ENCODE results near the gene DBN1.
A peak's percentile ranks its signal among the peaks of the same experiment; 100 is the strongest.
"Not testable (repeated sequence)": the region's sequence is repeated elsewhere in the genome, so short reads cannot be mapped to it uniquely, and the experiment has no call there.

Gene DBN1

DNA sequence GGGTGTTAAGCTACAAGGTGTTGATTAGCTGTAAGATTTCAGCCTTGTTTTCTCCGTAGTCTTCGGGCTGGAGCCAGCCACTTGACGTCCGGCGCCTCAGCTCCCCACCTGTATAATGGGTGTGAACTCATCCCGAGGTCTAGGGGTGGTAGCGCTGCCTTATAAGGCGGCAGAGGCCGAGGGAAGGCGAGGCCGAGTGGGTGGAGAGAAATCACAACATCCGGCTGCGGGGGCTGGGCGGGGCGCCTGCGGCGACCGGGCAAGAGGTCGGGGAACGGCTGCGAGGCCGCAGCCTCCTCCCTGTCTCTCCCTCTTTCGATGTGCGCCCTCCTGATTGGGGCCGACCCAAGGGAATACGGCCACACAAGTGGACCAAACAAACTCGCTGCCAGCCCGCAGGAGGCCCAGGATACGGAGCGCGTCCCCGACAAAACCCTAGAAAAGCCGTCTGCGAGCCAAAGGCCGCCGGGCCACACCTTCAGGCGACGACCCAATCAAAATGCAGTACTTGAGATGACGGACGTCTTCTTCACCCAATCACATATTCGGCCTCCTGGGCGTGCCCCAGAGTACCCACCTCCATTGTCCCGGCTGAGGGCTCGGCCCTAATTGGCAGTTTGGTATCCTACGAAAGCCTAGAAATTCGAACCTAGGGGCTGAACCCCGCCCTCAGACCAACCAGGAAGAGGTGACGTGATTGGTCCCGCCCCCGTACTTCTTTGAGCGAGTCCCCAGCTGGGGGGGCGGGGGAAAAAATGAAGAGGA is 47.5 kb downstream of the DBN1 start:
- H3K27ac ChIP-seq (ENCODE audit: low read length): peak overlapping the region; percentile 53

DNA sequence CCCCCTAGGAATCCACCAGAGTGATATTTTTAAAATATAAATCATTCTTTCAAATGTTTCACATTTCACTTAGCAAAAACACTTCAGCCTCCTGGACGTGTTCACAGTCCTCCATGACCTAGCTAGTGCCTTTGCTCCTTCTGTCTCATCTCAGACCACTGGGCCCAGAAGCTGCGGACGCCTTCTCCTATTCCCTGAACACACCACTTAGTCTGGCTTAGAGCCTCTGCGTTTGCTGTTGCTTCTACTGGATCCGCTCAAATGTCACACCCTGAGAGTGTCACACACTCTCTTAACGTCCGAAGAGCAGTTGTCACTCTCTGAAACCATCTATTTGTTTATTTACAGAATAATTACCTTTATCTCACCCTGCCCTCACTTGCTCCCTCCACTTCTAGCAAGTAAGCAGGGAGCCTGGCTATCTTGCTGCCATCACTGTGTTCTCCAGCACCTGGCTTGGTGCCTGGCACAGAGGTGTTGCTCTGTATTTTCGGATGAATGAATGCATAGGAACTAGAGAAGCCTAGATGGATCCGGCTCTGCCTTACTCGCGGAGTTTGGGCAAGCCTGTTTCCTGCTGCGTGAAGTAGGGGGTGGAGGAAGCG is 48.1 kb downstream of the DBN1 start:
- Histone ChIP-seq H3K9ac (ENCODE audit: low read depth, low read length) (peak overlapping the region; percentile 83; the same call in 1 of the 2 replicates), H3K9me3 (ENCODE audit: insufficient read depth, low read depth, low read length) (no peaks in the 10 kb centered on the region), H3K27ac (ENCODE audit: low read length) (peak overlapping the region; percentile 53), H3K4me1 (ENCODE audit: insufficient read depth, low read length) (peaks cover 5% of the 10 kb centered on the region; the same call in 1 of the 2 replicates), H3K27me3 (ENCODE audit: insufficient read depth, low read length) (no peaks in the 10 kb centered on the region; the same call in 1 of the 2 replicates), H3K4me3 (ENCODE audit: low read length) (peak overlapping the region; percentile 72), H3K36me3 (ENCODE audit: insufficient read depth, low read depth, low read length) (peaks cover 8% of the 10 kb centered on the region)

More for the DNA sequence above, 47.5 kb downstream of the DBN1 start:
- no peaks in the 10 kb centered on the region; the same call in 1 of the 2 replicates for H3K27me3 ChIP-seq (ENCODE audit: insufficient read depth, low read length)
- peaks cover 5% of the 10 kb centered on the region; the same call in 1 of the 2 replicates for H3K4me1 ChIP-seq (ENCODE audit: insufficient read depth, low read length)
- H3K36me3 ChIP-seq (ENCODE audit: insufficient read depth, low read depth, low read length): peaks cover 14% of the 10 kb centered on the region
- peak overlapping the region; percentile 83; the same call in 1 of the 2 replicates for H3K9ac ChIP-seq (ENCODE audit: low read depth, low read length)
- H3K9me3 ChIP-seq (ENCODE audit: insufficient read depth, low read depth, low read length): no peaks in the 10 kb centered on the region
- peak overlapping the region; percentile 72 for H3K4me3 ChIP-seq (ENCODE audit: low read length)

DNA sequence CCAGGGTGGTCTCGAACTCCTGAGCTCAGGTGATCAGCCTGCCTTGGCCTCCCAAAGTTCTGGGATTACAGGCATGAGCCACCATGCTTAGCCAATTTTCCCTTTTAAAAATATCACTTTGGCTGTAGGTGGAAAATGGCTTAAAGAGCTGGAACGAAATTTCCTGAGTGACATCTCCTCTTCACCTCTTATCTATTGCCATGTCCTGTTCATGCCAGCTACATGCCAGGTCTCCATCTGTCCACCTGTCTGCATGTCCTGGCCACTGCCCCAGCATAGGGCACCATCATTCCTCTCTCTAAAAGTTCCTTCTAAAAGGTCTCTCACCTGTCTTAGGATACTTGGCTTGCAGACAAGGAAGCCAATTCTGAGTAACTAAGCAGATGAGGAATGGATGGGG is 49.8 kb downstream of the DBN1 start:
- no peaks in the 10 kb centered on the region for H3K9me3 ChIP-seq (ENCODE audit: insufficient read depth, low read depth, low read length)
- no peak overlapping the region for H3K4me3 ChIP-seq (ENCODE audit: low read length)
- no peaks in the 10 kb centered on the region for H3K36me3 ChIP-seq (ENCODE audit: insufficient read depth, low read depth, low read length)
- peaks cover 5% of the 10 kb centered on the region; the same call in 1 of the 2 replicates for H3K4me1 ChIP-seq (ENCODE audit: insufficient read depth, low read length)
- H3K9ac ChIP-seq (ENCODE audit: low read depth, low read length): no peak overlapping the region
- no peak overlapping the region for H3K27ac ChIP-seq (ENCODE audit: low read length)
- H3K27me3 ChIP-seq (ENCODE audit: insufficient read depth, low read length): no peaks in the 10 kb centered on the region; the same call in 1 of the 2 replicates

DNA sequence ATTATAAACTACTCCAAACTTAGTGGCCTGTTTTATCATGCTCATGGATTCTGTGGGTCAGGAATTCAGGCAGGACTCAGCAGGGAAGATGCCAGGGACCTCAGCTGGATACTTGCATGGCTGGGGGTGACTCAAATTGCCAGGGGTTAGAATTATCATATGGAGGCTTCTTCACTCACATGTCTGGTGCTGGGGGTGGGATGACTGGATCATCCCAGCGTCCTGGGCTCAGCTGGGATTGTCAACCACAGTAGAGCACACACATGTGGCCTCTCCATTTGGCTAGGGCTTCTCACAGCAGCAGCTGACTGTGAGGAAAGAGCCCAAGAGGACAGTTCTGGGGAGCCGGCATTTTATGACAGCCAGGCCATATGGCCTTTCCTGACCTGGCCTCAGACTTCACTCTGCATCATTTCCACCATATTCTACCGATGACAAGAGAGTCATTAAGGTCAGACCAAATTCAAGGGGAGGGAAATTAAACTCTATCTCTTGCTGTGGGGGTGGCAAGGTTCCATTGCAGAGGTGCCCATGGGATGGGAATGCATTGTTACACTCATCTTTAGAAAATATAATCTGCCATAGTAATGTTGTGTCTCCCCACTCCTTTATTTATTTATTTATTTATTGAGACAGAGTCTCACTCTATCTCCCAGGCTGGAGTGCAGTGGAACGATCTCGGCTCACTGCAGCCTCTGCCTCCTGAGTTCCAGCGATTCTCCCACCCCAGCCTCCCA is 52.2 kb downstream of the DBN1 start:
- Histone ChIP-seq H3K27me3 (ENCODE audit: insufficient read depth, low read length) (no peaks in the 10 kb centered on the region; the same call in 1 of the 2 replicates), H3K4me3 (ENCODE audit: low read length) (no peak overlapping the region), H3K9me3 (ENCODE audit: insufficient read depth, low read depth, low read length) (no peaks in the 10 kb centered on the region), H3K9ac (ENCODE audit: low read depth, low read length) (no peak overlapping the region), H3K4me1 (ENCODE audit: insufficient read depth, low read length) (peaks cover 5% of the 10 kb centered on the region; the same call in 1 of the 2 replicates), H3K36me3 (ENCODE audit: insufficient read depth, low read depth, low read length) (no peaks in the 10 kb centered on the region), H3K27ac (ENCODE audit: low read length) (no peak overlapping the region)

DNA sequence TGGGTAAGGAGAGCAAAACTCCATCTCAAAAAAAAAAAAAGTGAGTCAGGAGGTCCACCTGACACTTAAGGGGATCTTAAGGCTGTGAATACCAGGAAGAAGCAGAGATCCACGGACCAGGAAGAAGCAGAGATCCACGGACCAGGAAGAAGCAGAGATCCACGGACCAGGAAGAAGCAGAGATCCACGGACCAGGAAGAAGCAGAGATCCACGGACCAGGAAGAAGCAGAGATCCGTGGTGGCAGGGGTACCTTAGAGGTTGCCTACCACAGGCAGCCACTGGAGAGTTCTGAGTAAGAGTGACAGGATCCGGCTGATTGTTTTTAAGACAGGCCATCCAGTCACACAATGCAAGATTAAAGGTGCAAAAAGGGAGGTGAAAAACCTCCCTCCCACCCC is 53.0 kb downstream of the DBN1 start:
- H3K4me1 ChIP-seq (ENCODE audit: insufficient read depth, low read length); H3K4me3 ChIP-seq (ENCODE audit: low read length); H3K36me3 ChIP-seq (ENCODE audit: insufficient read depth, low read depth, low read length); H3K9ac ChIP-seq (ENCODE audit: low read depth, low read length); H3K27me3 ChIP-seq (ENCODE audit: insufficient read depth, low read length); H3K27ac ChIP-seq (ENCODE audit: low read length); H3K9me3 ChIP-seq (ENCODE audit: insufficient read depth, low read depth, low read length): not testable (repeated sequence)

DNA sequence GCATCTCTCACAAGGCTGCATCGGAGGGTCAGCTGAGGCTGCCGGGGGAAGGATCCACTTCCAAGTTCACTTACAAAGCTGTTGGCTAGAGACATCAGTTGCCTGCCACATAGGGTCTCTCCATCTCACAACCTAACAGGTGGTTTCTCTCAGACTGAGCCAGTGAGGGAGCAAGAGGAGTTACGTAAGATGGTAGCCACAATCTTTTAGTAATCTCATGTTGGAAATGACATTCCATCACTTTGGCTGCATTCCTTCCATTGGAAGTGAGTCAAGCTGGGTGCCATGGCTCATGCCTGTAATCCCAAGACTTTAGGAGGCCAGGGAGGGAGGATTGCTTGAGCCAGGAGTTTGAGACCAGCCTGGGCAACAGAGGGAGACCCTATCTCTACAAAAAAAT is 54.4 kb downstream of the DBN1 start:
- peaks cover 4% of the 10 kb centered on the region; the same call in 1 of the 2 replicates for H3K27me3 ChIP-seq (ENCODE audit: insufficient read depth, low read length)
- H3K9me3 ChIP-seq (ENCODE audit: insufficient read depth, low read depth, low read length): no peaks in the 10 kb centered on the region
- no peaks in the 10 kb centered on the region for H3K4me1 ChIP-seq (ENCODE audit: insufficient read depth, low read length)
- no peak overlapping the region for H3K4me3 ChIP-seq (ENCODE audit: low read length)
- no peak overlapping the region for H3K27ac ChIP-seq (ENCODE audit: low read length)
- H3K36me3 ChIP-seq (ENCODE audit: insufficient read depth, low read depth, low read length): no peaks in the 10 kb centered on the region
- no peak overlapping the region for H3K9ac ChIP-seq (ENCODE audit: low read depth, low read length)

DNA sequence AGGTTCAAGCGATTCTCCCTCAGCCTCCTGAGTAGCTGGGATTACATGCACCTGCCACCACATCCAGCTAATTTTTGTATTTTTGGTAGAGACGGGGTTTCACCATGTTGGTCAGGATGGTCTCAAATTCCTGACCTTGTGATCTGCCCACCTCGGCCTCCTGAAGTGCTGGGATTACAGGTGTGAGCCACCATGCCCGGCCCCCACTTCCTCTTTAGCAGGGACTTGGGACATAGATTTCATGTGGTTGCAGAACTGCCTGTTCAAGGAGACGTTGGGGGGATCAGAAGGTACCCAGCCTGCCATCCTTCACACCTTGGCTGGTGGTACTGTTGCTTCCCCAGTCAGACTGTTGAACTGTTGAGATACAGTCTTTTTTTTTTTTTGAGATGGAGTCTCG is 56.4 kb downstream of the DBN1 start:
- H3K36me3 ChIP-seq (ENCODE audit: insufficient read depth, low read depth, low read length); H3K9ac ChIP-seq (ENCODE audit: low read depth, low read length); H3K9me3 ChIP-seq (ENCODE audit: insufficient read depth, low read depth, low read length); H3K27ac ChIP-seq (ENCODE audit: low read length); H3K4me3 ChIP-seq (ENCODE audit: low read length); H3K4me1 ChIP-seq (ENCODE audit: insufficient read depth, low read length): not testable (repeated sequence)
- H3K27me3 ChIP-seq (ENCODE audit: insufficient read depth, low read length): peaks cover 14% of the 10 kb centered on the region

DNA sequence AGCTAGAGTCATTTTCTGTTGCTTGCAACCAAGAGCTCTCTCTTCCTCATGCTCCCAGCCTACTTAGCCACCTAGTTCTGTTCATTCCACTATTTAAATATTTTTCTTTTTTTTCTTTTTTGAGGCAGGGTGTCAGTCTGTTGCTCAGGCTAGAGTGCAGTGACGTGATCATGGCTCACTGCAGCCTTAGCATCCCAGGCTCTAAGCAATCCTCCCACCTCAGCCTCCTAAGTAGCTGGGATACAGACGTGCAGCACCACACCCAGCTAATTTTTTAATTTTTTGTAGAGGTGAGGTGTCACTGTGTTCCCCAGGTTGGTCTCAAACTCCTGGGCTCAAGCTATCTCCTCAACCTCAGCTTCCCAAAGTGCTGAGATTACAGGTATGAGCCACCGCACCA is 59.0 kb downstream of the DBN1 start:
- H3K36me3 ChIP-seq (ENCODE audit: insufficient read depth, low read depth, low read length): no peaks in the 10 kb centered on the region
- no peak overlapping the region for H3K9ac ChIP-seq (ENCODE audit: low read depth, low read length)
- H3K27ac ChIP-seq (ENCODE audit: low read length): no peak overlapping the region
- H3K27me3 ChIP-seq (ENCODE audit: insufficient read depth, low read length): peaks cover 16% of the 10 kb centered on the region
- no peaks in the 10 kb centered on the region for H3K4me1 ChIP-seq (ENCODE audit: insufficient read depth, low read length)
- H3K4me3 ChIP-seq (ENCODE audit: low read length): no peak overlapping the region
- H3K9me3 ChIP-seq (ENCODE audit: insufficient read depth, low read depth, low read length): no peaks in the 10 kb centered on the region

DNA sequence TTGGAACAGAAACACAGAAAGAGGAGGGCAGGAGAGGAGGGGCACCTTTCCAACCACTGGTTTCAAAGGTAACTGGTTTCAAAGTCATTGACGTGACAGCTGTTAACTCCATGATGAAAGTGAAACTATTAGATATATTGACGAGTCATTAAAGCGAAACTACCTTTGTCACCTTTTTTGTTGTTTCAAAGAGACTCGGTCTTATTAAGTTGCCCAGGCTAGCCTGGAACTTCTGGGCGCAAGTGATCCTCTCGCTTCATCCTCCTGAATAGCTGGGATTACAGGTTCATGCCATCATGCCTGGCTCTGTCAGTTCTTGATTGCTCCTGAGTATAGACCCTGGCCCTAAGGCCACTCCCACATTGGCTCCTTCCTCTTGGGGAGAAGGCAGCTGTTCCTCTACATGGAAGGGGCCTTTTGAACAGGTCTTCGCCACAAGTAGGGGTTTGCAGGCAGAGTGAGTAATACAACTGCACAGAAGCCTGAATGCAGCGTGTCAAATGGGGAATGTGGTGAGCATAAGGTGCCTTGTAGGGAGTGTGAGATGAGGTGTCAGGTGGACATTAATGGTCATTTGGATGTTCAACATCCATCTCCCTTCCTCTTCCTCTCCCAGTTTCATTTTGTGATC is 60.7 kb downstream of the DBN1 start:
- Histone ChIP-seq H3K9ac (ENCODE audit: low read depth, low read length) (no peak overlapping the region), H3K4me3 (ENCODE audit: low read length) (no peak overlapping the region), H3K27ac (ENCODE audit: low read length) (no peak overlapping the region), H3K4me1 (ENCODE audit: insufficient read depth, low read length) (no peaks in the 10 kb centered on the region), H3K9me3 (ENCODE audit: insufficient read depth, low read depth, low read length) (no peaks in the 10 kb centered on the region), H3K27me3 (ENCODE audit: insufficient read depth, low read length) (peaks cover 31% of the 10 kb centered on the region), H3K36me3 (ENCODE audit: insufficient read depth, low read depth, low read length) (no peaks in the 10 kb centered on the region)

DNA sequence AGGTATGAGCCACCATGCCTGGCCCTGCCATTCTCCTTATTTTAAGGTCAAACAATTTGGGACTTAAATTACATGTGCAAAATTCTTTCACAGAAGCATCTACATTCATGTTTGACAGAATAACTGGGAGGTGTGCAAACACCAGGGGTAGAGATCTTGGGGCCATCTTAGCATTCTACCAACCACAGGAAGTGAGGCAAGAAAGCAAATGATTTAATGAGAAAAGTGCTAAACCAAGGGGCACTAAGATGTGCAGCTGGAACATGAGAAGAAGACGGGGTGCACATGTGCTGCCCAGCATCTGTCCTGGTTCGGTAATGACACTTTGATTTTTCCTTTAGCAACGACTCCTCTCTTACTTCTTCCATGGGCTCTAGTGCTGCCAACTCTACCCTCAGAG is 62.9 kb downstream of the DBN1 start:
- Histone ChIP-seq H3K4me3 (ENCODE audit: low read length) (no peak overlapping the region), H3K9ac (ENCODE audit: low read depth, low read length) (no peak overlapping the region), H3K9me3 (ENCODE audit: insufficient read depth, low read depth, low read length) (no peaks in the 10 kb centered on the region), H3K27me3 (ENCODE audit: insufficient read depth, low read length) (peaks cover 51% of the 10 kb centered on the region), H3K4me1 (ENCODE audit: insufficient read depth, low read length) (no peaks in the 10 kb centered on the region), H3K27ac (ENCODE audit: low read length) (no peak overlapping the region), H3K36me3 (ENCODE audit: insufficient read depth, low read depth, low read length) (no peaks in the 10 kb centered on the region)

DNA sequence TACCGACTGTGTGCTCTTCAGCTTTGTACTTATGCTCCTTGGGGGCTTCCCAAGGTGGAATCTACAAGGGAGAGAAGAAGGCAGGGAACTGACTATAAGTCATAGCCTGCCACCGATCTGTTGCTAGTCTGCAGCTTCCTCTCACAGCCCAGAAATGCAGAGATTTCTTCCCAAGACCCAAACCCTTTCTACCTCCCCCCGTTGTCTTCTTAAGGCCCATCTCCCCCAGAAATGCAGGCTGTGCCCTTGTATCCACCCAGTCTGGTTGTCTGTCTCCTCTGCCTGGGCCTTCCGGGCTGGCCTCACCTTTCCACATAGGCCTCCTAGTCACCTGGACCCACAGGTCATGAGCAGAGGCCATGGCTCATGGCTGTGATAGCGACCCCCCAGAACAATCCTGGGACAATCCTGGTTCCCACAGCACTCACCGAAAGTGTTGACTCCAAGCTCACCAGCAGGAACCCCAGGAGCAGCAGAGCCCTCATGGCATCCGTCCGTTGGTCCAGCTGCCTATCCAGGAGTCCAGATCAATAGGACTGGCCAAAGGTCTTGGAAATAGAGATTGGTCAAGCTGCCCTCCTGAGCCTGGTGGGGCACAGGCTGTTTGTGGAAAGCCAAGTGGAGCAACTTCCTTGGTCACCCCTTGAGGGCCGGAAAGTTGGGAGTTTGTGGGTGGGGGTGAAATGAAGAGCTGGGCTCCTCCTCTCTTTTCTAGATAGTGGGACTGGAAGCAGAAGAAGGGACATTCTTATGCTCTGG is 64.2 kb downstream of the DBN1 start, which contains the start of gene F12:
Gene F12, minus strand, starts transcription at position 522 of the 759 bp plus-strand sequence. Its CDS starts 37 bp downstream, at position 485.
- no peaks in the 10 kb centered on the region for H3K4me1 ChIP-seq (ENCODE audit: insufficient read depth, low read length)
- H3K9me3 ChIP-seq (ENCODE audit: insufficient read depth, low read depth, low read length): no peaks in the 10 kb centered on the region
- no peaks in the 10 kb centered on the region for H3K36me3 ChIP-seq (ENCODE audit: insufficient read depth, low read depth, low read length)
- no peak within 1 kb of the TSS for H3K4me3 ChIP-seq (ENCODE audit: low read length)
- H3K27ac ChIP-seq (ENCODE audit: low read length): no peak within 1 kb of the TSS
- H3K9ac ChIP-seq (ENCODE audit: low read depth, low read length): no peak within 1 kb of the TSS
- peaks cover 63% of the 10 kb centered on the region for H3K27me3 ChIP-seq (ENCODE audit: insufficient read depth, low read length)

Data from iPS-20b (cell line).